Measurements from ENCODE around the gene WNT11. TPM values are rescaled to one million over a fixed set of nuclear protein-coding genes. Genes with fewer than 3 reads are reported as not detected.

Gene WNT11
- total RNA-seq, 1 donor from 2014 or later, result 1.5 TPM

GRCh38 chr11:76185511-76185910, 20.8 kb downstream of the WNT11 start:
- no peak for DNase-seq (ENCODE audit: low spot score, unreplicated experiment)
- Mint-ChIP-seq H3K4me1 (ENCODE audit: low read depth) (no peaks in the 10 kb centered on the region), H3K27ac (no peak overlapping the region), H3K36me3 (ENCODE audit: insufficient read depth) (no peaks in the 10 kb centered on the region), H3K4me3 (ENCODE audit: low read depth) (no peak overlapping the region), H3K9me3 (ENCODE audit: low read depth) (no peaks in the 10 kb centered on the region), H3K27me3 (peaks cover 11% of the 10 kb centered on the region)
- TF ChIP-seq, protein P1, sequence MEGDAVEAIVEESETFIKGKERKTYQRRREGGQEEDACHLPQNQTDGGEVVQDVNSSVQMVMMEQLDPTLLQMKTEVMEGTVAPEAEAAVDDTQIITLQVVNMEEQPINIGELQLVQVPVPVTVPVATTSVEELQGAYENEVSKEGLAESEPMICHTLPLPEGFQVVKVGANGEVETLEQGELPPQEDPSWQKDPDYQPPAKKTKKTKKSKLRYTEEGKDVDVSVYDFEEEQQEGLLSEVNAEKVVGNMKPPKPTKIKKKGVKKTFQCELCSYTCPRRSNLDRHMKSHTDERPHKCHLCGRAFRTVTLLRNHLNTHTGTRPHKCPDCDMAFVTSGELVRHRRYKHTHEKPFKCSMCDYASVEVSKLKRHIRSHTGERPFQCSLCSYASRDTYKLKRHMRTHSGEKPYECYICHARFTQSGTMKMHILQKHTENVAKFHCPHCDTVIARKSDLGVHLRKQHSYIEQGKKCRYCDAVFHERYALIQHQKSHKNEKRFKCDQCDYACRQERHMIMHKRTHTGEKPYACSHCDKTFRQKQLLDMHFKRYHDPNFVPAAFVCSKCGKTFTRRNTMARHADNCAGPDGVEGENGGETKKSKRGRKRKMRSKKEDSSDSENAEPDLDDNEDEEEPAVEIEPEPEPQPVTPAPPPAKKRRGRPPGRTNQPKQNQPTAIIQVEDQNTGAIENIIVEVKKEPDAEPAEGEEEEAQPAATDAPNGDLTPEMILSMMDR (IDR thresholded peaks at IDR 0.05; ENCODE audit: unreplicated experiment), result no peak

DNA sequence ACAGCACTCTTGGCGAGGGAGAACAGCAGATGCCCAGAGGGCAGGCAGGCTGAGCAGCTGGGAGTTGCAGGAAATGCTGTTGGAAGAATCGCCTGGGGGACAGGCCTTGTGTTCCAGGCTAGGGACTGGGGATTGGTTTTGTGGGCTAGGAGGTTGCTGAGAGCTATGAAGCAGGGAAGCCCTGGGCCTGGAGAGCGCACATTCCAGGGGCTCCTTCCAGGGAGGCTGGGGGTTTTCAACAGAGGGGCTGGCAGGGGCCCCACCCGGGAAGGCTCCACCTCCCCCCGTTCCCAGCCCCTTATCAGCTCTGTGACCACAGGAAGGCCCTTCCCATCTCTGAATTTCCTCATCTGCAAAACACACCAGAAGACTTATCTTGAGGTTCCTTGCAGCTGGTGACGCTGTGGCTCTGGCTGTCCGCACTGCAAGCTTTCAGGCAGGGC, 21.7 kb downstream of the WNT11 start:
- H3K36me3 Mint-ChIP-seq (ENCODE audit: insufficient read depth), result no peaks in the 10 kb centered on the region
- no peak overlapping the region for H3K4me3 Mint-ChIP-seq (ENCODE audit: low read depth)
- no peak overlapping the region for H3K27ac Mint-ChIP-seq
- peaks cover 13% of the 10 kb centered on the region for H3K27me3 Mint-ChIP-seq
- H3K4me1 Mint-ChIP-seq (ENCODE audit: low read depth), result no peaks in the 10 kb centered on the region
- no peak for DNase-seq (ENCODE audit: low spot score, unreplicated experiment)
- no peaks in the 10 kb centered on the region for H3K9me3 Mint-ChIP-seq (ENCODE audit: low read depth)
- TF ChIP-seq, protein P1 (IDR thresholded peaks at IDR 0.05; ENCODE audit: unreplicated experiment), result no peak

- DNase-seq (ENCODE audit: low spot score, unreplicated experiment), result no peak
- H3K27ac Mint-ChIP-seq, result no peak overlapping the region
- no peak overlapping the region for H3K4me3 Mint-ChIP-seq (ENCODE audit: low read depth)
- TF ChIP-seq, protein P1 (IDR thresholded peaks at IDR 0.05; ENCODE audit: unreplicated experiment), result no peak
- no peaks in the 10 kb centered on the region for H3K36me3 Mint-ChIP-seq (ENCODE audit: insufficient read depth)
- peaks cover 10% of the 10 kb centered on the region for H3K27me3 Mint-ChIP-seq
- no peaks in the 10 kb centered on the region for H3K9me3 Mint-ChIP-seq (ENCODE audit: low read depth)
- no peaks in the 10 kb centered on the region for H3K4me1 Mint-ChIP-seq (ENCODE audit: low read depth)
Observed at GRCh38 chr11:76181371-76181770, 24.9 kb downstream of the WNT11 start.

- Mint-ChIP-seq H3K27me3 (peaks cover 9% of the 10 kb centered on the region), H3K4me3 (ENCODE audit: low read depth) (no peak overlapping the region), H3K36me3 (ENCODE audit: insufficient read depth) (no peaks in the 10 kb centered on the region), H3K4me1 (ENCODE audit: low read depth) (no peaks in the 10 kb centered on the region), H3K27ac (no peak overlapping the region), H3K9me3 (ENCODE audit: low read depth) (no peaks in the 10 kb centered on the region)
- no peak for DNase-seq (ENCODE audit: low spot score, unreplicated experiment)
- TF ChIP-seq, protein P1 (IDR thresholded peaks at IDR 0.05; ENCODE audit: unreplicated experiment), result no peak
Observed at GRCh38 chr11:76179147-76179546, 27.2 kb downstream of the WNT11 start.

DNA sequence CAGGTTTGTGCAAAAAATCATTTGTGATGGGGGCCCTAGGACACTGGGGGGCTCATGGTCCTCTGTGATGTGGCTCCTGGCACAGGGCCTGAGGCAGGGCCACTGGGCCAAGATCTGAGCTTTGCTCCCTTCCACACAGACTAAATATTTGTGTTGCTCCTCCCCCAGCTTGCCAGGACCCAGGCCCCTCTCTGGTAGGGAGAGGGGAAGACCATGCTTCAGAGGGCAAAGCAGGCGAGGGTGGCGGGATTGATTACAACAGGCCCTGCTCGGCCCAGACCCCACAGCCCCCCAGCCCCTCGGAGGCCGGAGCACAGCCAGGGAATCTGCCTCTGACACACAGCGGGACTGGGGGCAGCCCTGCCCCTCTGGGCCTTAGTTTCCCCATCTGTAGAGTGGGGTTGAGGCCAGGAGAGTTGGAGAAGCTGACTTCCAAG, 29.0 kb downstream of the WNT11 start:
- H3K9me3 Mint-ChIP-seq (ENCODE audit: low read depth), result no peaks in the 10 kb centered on the region
- peaks cover 16% of the 10 kb centered on the region for H3K27me3 Mint-ChIP-seq
- no peak overlapping the region for H3K4me3 Mint-ChIP-seq (ENCODE audit: low read depth)
- H3K36me3 Mint-ChIP-seq (ENCODE audit: insufficient read depth), result no peaks in the 10 kb centered on the region
- no peaks in the 10 kb centered on the region for H3K4me1 Mint-ChIP-seq (ENCODE audit: low read depth)
- no peak overlapping the region for H3K27ac Mint-ChIP-seq
- no peak for DNase-seq (ENCODE audit: low spot score, unreplicated experiment)
- TF ChIP-seq, protein P1 (IDR thresholded peaks at IDR 0.05; ENCODE audit: unreplicated experiment), result no peak

Measured in progenitor cell of endocrine pancreas (in vitro differentiated cells).